Neural cell (in vitro differentiated cells): ENCODE results near the gene ROM1. TPM values are rescaled to one million over a fixed set of nuclear protein-coding genes. Genes with fewer than 3 reads are reported as not detected.
A peak's percentile ranks its signal among the peaks of the same experiment; 100 is the strongest.

Experiments
- H2AFZ ChIP-seq: fragments of 200-600, 300-800 bp; sonication (generic), shearing (Covaris generic); 2 replicates; pipeline ENCODE4 v1.6.0; 2014; ENCODE audit warnings: low read depth, mild to moderate bottlenecking, antibody characterized with exemption, low read length, moderate library complexity
- H3F3A ChIP-seq: fragments of 200-600 bp; shearing (Covaris generic); 2 replicates; pipeline ENCODE4 v1.6.1; 2016; ENCODE audit warnings: mild to moderate bottlenecking, moderate library complexity, mixed read lengths, antibody characterized with exemption, low read length; ENCODE audit not compliant: insufficient read depth, poor library complexity, severe bottlenecking
- H3K27ac ChIP-seq: fragments of 200-600, 300-800 bp; sonication (generic), shearing (Covaris generic); 2 replicates; pipeline ENCODE4 v1.5.1; 2014; ENCODE audit warnings: mild to moderate bottlenecking, low read length, moderate library complexity
- H3K27me3 ChIP-seq: fragments of 300-800, 200-600 bp; sonication (generic), shearing (Covaris generic); 2 replicates; pipeline ENCODE4 v1.6.0; 2014; ENCODE audit warnings: mild to moderate bottlenecking, low read depth, low read length, moderate library complexity; ENCODE audit not compliant: insufficient read depth
- H3K36me3 ChIP-seq: fragments of 300-800, 200-600 bp; sonication (generic), shearing (Covaris generic); 2 replicates; pipeline ENCODE4 v1.5.1; 2014; ENCODE audit warnings: mild to moderate bottlenecking, antibody characterized with exemption, low read length, moderate library complexity; ENCODE audit not compliant: insufficient read depth
- H3K4me2 ChIP-seq: fragments of 300-800, 200-600 bp; sonication (generic), shearing (Covaris generic); 2 replicates; pipeline ENCODE4 v1.6.0; 2014; ENCODE audit warnings: mild to moderate bottlenecking, low read length
- H3K4me3 ChIP-seq: fragments of 300-800, 200-600 bp; sonication (generic), shearing (Covaris generic); 2 replicates; pipeline ENCODE4 v1.5.1; 2014; ENCODE audit warnings: mild to moderate bottlenecking, low read length, moderate library complexity
- H3K79me2 ChIP-seq: fragments of 200-600 bp; shearing (Covaris generic); replicated peaks from 2 replicates; pipeline ENCODE4 v1.6.0; 2014; ENCODE audit warnings: mild to moderate bottlenecking, low read length, moderate library complexity; ENCODE audit not compliant: insufficient read depth
- H3K9ac ChIP-seq: fragments of 300-800, 200-600 bp; sonication (generic), shearing (Covaris generic); 2 replicates; pipeline ENCODE4 v1.6.1; 2016; ENCODE audit warnings: mild to moderate bottlenecking, low read length, mixed read lengths
- H3K9me2 ChIP-seq: fragments of 200-600 bp; shearing (Covaris generic); 2 replicates; pipeline ENCODE4 v1.6.1; 2016; ENCODE audit warnings: mild to moderate bottlenecking, low read length, mixed read lengths; ENCODE audit not compliant: insufficient read depth
- H3K9me3 ChIP-seq: fragments of 200-600, 300-800 bp; sonication (generic), shearing (Covaris generic); 2 replicates; pipeline ENCODE4 v1.6.1; 2016; ENCODE audit warnings: mild to moderate bottlenecking, mixed run types, low read length, moderate library complexity, mixed read lengths
- H4K20me1 ChIP-seq: fragments of 200-600 bp; shearing (Covaris generic); 2 replicates; pipeline ENCODE4 v1.6.1; 2016; ENCODE audit warnings: mild to moderate bottlenecking, mixed run types; ENCODE audit not compliant: insufficient read depth
- CTCF ChIP-seq: fragments of 450-650 bp; IDR thresholded peaks from 2 replicates; pipeline ENCODE4 v1.5.1; 2014; ENCODE audit warnings: antibody characterized with exemption, mild to moderate bottlenecking, moderate library complexity; ENCODE audit not compliant: poor library complexity, severe bottlenecking
- EP300 ChIP-seq: fragments of 450-650 bp; conservative IDR thresholded peaks from 2 replicates; pipeline ENCODE4 v1.6.1; 2014; ENCODE audit warnings: antibody characterized with exemption, mild to moderate bottlenecking, moderate library complexity; ENCODE audit not compliant: poor library complexity, severe bottlenecking
- EZH2 ChIP-seq: fragments of 200-600, 300-800 bp; shearing (Covaris generic), sonication (generic); IDR thresholded peaks from 2 replicates; pipeline ENCODE4 v1.6.1; 2014; ENCODE audit warnings: antibody characterized with exemption, low read length, borderline replicate concordance, mild to moderate bottlenecking; ENCODE audit not compliant: insufficient read depth, poor library complexity, severe bottlenecking
- MXI1 ChIP-seq: fragments of 450-650 bp; conservative IDR thresholded peaks from 2 replicates; pipeline ENCODE4 v1.6.1; 2014; ENCODE audit warnings: antibody characterized with exemption, mild to moderate bottlenecking; ENCODE audit not compliant: poor library complexity, severe bottlenecking
- POLR2AphosphoS5 ChIP-seq: IDR thresholded peaks from 2 replicates; pipeline ENCODE4 v1.6.1; 2012
- RAD21 ChIP-seq: fragments of 450-650 bp; conservative IDR thresholded peaks from 2 replicates; pipeline ENCODE4 v1.6.1; 2014; ENCODE audit warnings: antibody characterized with exemption, mild to moderate bottlenecking, moderate library complexity
- REST ChIP-seq: IDR thresholded peaks from 2 replicates; pipeline ENCODE4 v1.6.1; 2012; ENCODE audit warnings: borderline replicate concordance
- SMC3 ChIP-seq: fragments of 450-650 bp; conservative IDR thresholded peaks from 2 replicates; pipeline ENCODE4 v1.6.1; 2014; ENCODE audit warnings: antibody characterized with exemption, mild to moderate bottlenecking, moderate library complexity; ENCODE audit not compliant: poor library complexity
- TAF1 ChIP-seq: IDR thresholded peaks from 2 replicates; pipeline ENCODE4 v1.6.1; 2012; ENCODE audit warnings: low read depth
- polyA plus RNA-seq: library from polyadenylated mRNA; depleted of rRNA; stranded (reverse); fragments of >200 nt; gene quantifications from 2 replicates; pipeline ENCODE4 v1.2.3, GENCODE V29; 2014

ROM1 gene
- polyA plus RNA-seq, 1 donor from 2014 or later = 0.31 TPM

- H3K27me3 ChIP-seq = no peaks in the 10 kb centered on the region
- peak overlapping the region; percentile 59 for H2AFZ ChIP-seq
- H3K27ac ChIP-seq = peak overlapping the region; percentile 79
- peaks cover 33% of the 10 kb centered on the region for H3K79me2 ChIP-seq
- H3K36me3 ChIP-seq = peaks cover 4% of the 10 kb centered on the region
- TF ChIP-seq SMC3 (peak; percentile 23), CTCF (no peak), EZH2 (no peak), RAD21 (peak; percentile 23)
- no peaks in the 10 kb centered on the region for H4K20me1 ChIP-seq
- no peaks in the 10 kb centered on the region for H3F3A ChIP-seq
- H3K9me2 ChIP-seq = no peaks in the 10 kb centered on the region
- peak overlapping the region; percentile 87 for H3K4me3 ChIP-seq
- H3K4me2 ChIP-seq = peak overlapping the region; percentile 69
- H3K9me3 ChIP-seq = no peaks in the 10 kb centered on the region
- peak overlapping the region; percentile 84 for H3K9ac ChIP-seq
These were observed 40.0 kb upstream of the ROM1 start for GRCh38 chr11:62573006-62573591.

GRCh38 chr11:62573592-62574362 lies 39.3 kb upstream of the ROM1 start, which contains the start of gene EEF1G:
Gene EEF1G (minus strand): TSS chr11:62573891. CDS start chr11:62573842, 49 bp downstream.
- Histone ChIP-seq H3K27ac (peak within 1 kb of the TSS; percentile 79), H3F3A (no peaks in the 10 kb centered on the region), H4K20me1 (no peaks in the 10 kb centered on the region), H3K4me3 (peak within 1 kb of the TSS; percentile 87), H3K79me2 (peaks cover 33% of the 10 kb centered on the region), H2AFZ (peak within 1 kb of the TSS; percentile 73), H3K9ac (peak within 1 kb of the TSS; percentile 84), H3K9me2 (no peaks in the 10 kb centered on the region), H3K27me3 (no peaks in the 10 kb centered on the region), H3K4me2 (peak within 1 kb of the TSS; percentile 70), H3K9me3 (no peaks in the 10 kb centered on the region), H3K36me3 (peaks cover 4% of the 10 kb centered on the region)
- TF ChIP-seq MXI1 (peak; percentile 69), RAD21 (peak; percentile 27), SMC3 (no peak), REST (peak; percentile 98), EZH2 (no peak), CTCF (peak; percentile 15), TAF1 (peak; percentile 98), EP300 (peak; percentile 37), POLR2AphosphoS5 (peak; percentile 86)
